Muscle layer of colon (tissue), 2 donors: ENCODE results near the gene UNC5C.

Experiments used
- H3K27ac ChIP-seq: one replicate; pipeline ENCODE4 v1.7.0; 2013; ENCODE audit warnings: low read depth, mild to moderate bottlenecking, low read length, moderate library complexity
- H3K27me3 ChIP-seq, 2 donors: one replicate each; pipeline ENCODE4 v1.7.0; 2013; ENCODE audit warnings: low read length in 2 of 2, mild to moderate bottlenecking in 2 of 2; ENCODE audit not compliant: insufficient read depth in 2 of 2, control insufficient read depth in 1 of 2
- H3K36me3 ChIP-seq: one replicate; pipeline ENCODE4 v1.7.0; 2013; ENCODE audit warnings: mild to moderate bottlenecking, low read length; ENCODE audit not compliant: insufficient read depth
- H3K4me1 ChIP-seq: one replicate; pipeline ENCODE4 v1.7.0; 2013; ENCODE audit warnings: mild to moderate bottlenecking, low read length; ENCODE audit not compliant: insufficient read depth
- H3K4me3 ChIP-seq, 2 donors: one replicate each; pipeline ENCODE4 v1.7.0; 2013; ENCODE audit warnings: low read length in 2 of 2, low read depth in 1 of 2, mild to moderate bottlenecking in 1 of 2, moderate library complexity in 1 of 2
- H3K9ac ChIP-seq: one replicate; pipeline ENCODE4 v1.7.0; 2013; ENCODE audit warnings: low read length
- H3K9me3 ChIP-seq: one replicate; pipeline ENCODE4 v1.7.0; 2013; ENCODE audit warnings: mild to moderate bottlenecking, low read length
- donor health status: abdominal sarcoma.
- donor health status: Adenocarcinoma of cecum.

Gene UNC5C

DNA sequence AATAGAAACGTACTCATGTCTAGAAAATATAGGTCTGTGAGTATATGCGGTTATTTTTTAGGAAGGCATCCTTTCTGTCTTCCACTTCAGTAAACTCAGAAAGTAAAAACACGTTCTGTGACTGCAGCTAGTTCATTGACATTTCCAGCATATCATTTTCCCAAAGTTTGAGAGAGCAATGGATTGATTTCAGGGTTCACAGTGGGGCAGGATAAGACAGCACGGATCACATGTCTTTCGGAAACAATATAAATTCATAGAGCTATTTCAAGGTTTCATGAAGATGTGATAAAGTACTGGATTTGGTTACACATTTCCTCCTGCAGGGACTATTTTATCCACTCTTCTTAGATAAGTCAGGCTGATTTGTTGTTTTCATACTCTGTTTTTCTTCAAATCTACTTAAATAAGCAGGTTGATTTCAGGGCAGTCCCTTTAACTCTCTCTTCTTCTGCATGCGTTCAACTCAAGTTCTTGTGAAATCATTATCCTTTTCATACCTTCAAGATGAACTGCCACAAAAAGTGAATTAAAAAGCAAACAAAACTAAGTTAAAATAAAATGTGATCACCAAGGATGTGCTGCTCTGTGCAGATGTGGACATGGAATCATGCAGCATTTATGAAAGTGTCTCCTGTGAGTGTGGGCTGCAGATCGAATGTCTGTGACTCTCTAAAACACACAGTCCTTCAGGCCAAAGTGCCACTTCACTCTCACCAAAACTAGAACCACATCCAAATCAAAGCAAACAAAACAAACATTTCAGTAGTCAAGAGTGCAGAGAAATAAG is 187.7 kb downstream of the UNC5C start:
- no peaks in the 10 kb centered on the region for H3K9me3 ChIP-seq
- H3K27ac ChIP-seq: no peak overlapping the region
- no peak overlapping the region for H3K4me3 ChIP-seq
- no peak overlapping the region for H3K9ac ChIP-seq
- no peaks in the 10 kb centered on the region for H3K36me3 ChIP-seq
- H3K27me3 ChIP-seq: no peaks in the 10 kb centered on the region
- peaks cover 3% of the 10 kb centered on the region for H3K4me1 ChIP-seq

- Histone ChIP-seq H3K27me3 (no peaks in the 10 kb centered on the region), H3K9ac (no peak overlapping the region), H3K9me3 (no peaks in the 10 kb centered on the region), H3K4me3 (no peak overlapping the region), H3K36me3 (no peaks in the 10 kb centered on the region), H3K27ac (no peak overlapping the region), H3K4me1 (peaks cover 3% of the 10 kb centered on the region)
Observed at GRCh38 chr4:95360256-95360903, 188.4 kb downstream of the UNC5C start.

- H3K27me3 ChIP-seq: no peaks in the 10 kb centered on the region
- no peak overlapping the region for H3K27ac ChIP-seq
- H3K9me3 ChIP-seq: no peaks in the 10 kb centered on the region
- H3K4me3 ChIP-seq: no peak overlapping the region
- H3K36me3 ChIP-seq: no peaks in the 10 kb centered on the region
- H3K9ac ChIP-seq: no peak overlapping the region
- H3K4me1 ChIP-seq: peaks cover 3% of the 10 kb centered on the region
Observed at GRCh38 chr4:95358421-95358820, 190.4 kb downstream of the UNC5C start.

DNA sequence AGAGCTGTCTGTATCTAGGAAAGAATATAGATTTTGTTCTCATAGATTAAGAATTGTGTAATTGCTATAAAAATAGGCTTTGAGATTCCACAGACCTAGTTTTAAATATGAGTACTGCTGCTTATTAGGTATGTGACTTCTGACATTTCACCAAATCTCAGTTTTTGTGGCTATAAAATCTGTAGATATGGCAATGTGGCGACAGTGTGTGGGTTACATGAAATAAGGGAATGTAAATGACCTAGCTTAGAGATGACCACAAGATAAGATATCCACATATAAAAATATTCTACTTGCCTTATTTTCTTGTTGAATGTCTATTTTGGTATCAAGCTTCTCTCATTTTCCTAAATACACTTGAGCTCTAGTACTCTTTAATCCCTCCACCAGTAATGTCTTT is 193.8 kb downstream of the UNC5C start:
- H3K9ac ChIP-seq: no peak overlapping the region
- H3K27ac ChIP-seq: no peak overlapping the region
- no peaks in the 10 kb centered on the region for H3K36me3 ChIP-seq
- H3K4me1 ChIP-seq: no peaks in the 10 kb centered on the region
- H3K27me3 ChIP-seq: no peaks in the 10 kb centered on the region
- no peak overlapping the region for H3K4me3 ChIP-seq
- no peaks in the 10 kb centered on the region for H3K9me3 ChIP-seq

DNA sequence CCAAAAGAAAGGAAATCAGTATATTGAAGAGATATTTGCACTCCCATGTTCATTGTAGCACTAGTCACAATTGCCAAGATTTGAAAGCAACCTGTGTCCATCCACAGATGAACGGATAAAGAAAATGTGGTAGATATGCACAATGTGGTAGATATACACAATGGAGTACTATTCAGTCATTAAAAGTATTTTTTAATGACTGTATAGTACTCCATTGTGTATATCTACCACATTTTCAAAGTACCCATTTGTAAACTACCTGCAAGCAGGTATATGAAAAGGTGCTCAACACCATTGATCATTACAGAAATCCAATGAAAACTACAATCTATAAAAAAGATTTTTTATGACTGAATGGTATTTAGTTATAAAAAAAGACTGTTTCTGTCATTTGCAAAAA is 200.4 kb downstream of the UNC5C start:
- Histone ChIP-seq H3K4me3 (no peak overlapping the region), H3K27me3 (no peaks in the 10 kb centered on the region), H3K4me1 (no peaks in the 10 kb centered on the region), H3K36me3 (no peaks in the 10 kb centered on the region), H3K9ac (no peak overlapping the region), H3K9me3 (peaks cover 12% of the 10 kb centered on the region), H3K27ac (no peak overlapping the region)

- Histone ChIP-seq H3K4me3 (no peak overlapping the region), H3K4me1 (no peaks in the 10 kb centered on the region), H3K36me3 (no peaks in the 10 kb centered on the region), H3K9me3 (peaks cover 12% of the 10 kb centered on the region), H3K27ac (no peak overlapping the region), H3K27me3 (no peaks in the 10 kb centered on the region), H3K9ac (no peak overlapping the region)
Observed at GRCh38 chr4:95343235-95343634, 205.5 kb downstream of the UNC5C start.

DNA sequence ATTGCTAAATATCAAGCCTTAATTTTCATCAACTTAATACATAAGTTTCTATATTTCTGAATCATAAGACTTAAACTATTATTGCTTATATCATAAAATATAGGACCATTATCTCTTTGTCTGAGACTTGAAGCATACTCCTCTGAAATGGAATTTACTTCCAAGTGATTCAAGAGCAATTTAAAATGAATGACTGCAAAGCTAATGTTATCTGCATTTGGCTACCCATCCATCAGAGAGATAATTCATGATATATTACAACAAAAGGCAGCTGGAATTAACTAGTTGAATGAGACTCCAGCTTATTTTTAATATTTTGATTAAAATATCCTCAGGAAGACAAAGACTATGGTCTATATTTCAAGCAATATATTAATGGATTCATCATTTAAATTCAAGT is 208.6 kb downstream of the UNC5C start:
- Histone ChIP-seq H3K4me1 (no peaks in the 10 kb centered on the region), H3K27me3 (no peaks in the 10 kb centered on the region), H3K36me3 (no peaks in the 10 kb centered on the region), H3K27ac (no peak overlapping the region), H3K4me3 (no peak overlapping the region), H3K9ac (no peak overlapping the region), H3K9me3 (peaks cover 5% of the 10 kb centered on the region)

DNA sequence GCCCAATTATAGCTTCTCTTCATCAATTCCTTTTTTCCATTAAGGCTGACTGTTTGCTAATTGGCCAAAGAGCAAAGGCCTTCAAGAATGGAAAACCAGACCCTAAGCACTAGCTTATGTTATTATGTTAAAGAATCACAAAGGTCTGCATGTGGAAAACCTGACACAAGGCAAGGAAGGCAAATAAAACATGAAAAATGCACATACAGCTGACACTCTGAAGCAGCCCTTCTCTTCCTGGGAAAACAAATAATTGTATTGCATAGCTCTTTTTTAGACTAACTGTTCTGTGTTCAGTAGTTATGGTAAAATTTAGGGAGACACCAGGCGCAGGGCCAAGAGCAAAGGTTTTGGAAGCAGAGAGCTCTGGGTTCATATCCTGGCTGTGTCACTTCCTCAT is 223.1 kb downstream of the UNC5C start:
- no peak overlapping the region for H3K4me3 ChIP-seq
- H3K27me3 ChIP-seq: no peaks in the 10 kb centered on the region
- no peaks in the 10 kb centered on the region for H3K4me1 ChIP-seq
- H3K9me3 ChIP-seq: no peaks in the 10 kb centered on the region
- no peak overlapping the region for H3K9ac ChIP-seq
- no peak overlapping the region for H3K27ac ChIP-seq
- no peaks in the 10 kb centered on the region for H3K36me3 ChIP-seq

- Histone ChIP-seq H3K4me3 (no peak overlapping the region), H3K27me3 (no peaks in the 10 kb centered on the region), H3K9me3 (no peaks in the 10 kb centered on the region), H3K27ac (no peak overlapping the region), H3K36me3 (no peaks in the 10 kb centered on the region), H3K4me1 (no peaks in the 10 kb centered on the region), H3K9ac (no peak overlapping the region)
Observed at GRCh38 chr4:95319169-95319568, 229.6 kb downstream of the UNC5C start.

- H3K9me3 ChIP-seq: no peaks in the 10 kb centered on the region
- H3K27me3 ChIP-seq: no peaks in the 10 kb centered on the region
- H3K9ac ChIP-seq: no peak overlapping the region
- H3K36me3 ChIP-seq: no peaks in the 10 kb centered on the region
- no peak overlapping the region for H3K4me3 ChIP-seq
- H3K27ac ChIP-seq: no peak overlapping the region
- no peaks in the 10 kb centered on the region for H3K4me1 ChIP-seq
Observed at GRCh38 chr4:95318483-95318882, 230.3 kb downstream of the UNC5C start.

- H3K36me3 ChIP-seq: no peaks in the 10 kb centered on the region
- no peak overlapping the region for H3K9ac ChIP-seq
- H3K4me1 ChIP-seq: no peaks in the 10 kb centered on the region
- H3K27ac ChIP-seq: no peak overlapping the region
- H3K9me3 ChIP-seq: no peaks in the 10 kb centered on the region
- no peaks in the 10 kb centered on the region for H3K27me3 ChIP-seq
- no peak overlapping the region for H3K4me3 ChIP-seq
Observed at GRCh38 chr4:95318044-95318443, 230.7 kb downstream of the UNC5C start.
